Stimulated activated CD8-positive, alpha-beta memory T cell treated with anti-CD3 and anti-CD28 coated beads, Interleukin-12 subunit alpha, Interleukin-12 subunit beta, amount 100 ng/mL, for 24 hours (primary cell): ENCODE measurements around the gene GNE.
"Not testable (repeated sequence)": the region's sequence is repeated elsewhere in the genome, so short reads cannot be mapped to it uniquely, and the experiment has no call there.

Source experiments
- DNase-seq: peaks from one replicate; pipeline ENCODE4 v3.0.0-alpha.2; 2020; ENCODE audit errors: extremely low read depth

Gene GNE, protein sequence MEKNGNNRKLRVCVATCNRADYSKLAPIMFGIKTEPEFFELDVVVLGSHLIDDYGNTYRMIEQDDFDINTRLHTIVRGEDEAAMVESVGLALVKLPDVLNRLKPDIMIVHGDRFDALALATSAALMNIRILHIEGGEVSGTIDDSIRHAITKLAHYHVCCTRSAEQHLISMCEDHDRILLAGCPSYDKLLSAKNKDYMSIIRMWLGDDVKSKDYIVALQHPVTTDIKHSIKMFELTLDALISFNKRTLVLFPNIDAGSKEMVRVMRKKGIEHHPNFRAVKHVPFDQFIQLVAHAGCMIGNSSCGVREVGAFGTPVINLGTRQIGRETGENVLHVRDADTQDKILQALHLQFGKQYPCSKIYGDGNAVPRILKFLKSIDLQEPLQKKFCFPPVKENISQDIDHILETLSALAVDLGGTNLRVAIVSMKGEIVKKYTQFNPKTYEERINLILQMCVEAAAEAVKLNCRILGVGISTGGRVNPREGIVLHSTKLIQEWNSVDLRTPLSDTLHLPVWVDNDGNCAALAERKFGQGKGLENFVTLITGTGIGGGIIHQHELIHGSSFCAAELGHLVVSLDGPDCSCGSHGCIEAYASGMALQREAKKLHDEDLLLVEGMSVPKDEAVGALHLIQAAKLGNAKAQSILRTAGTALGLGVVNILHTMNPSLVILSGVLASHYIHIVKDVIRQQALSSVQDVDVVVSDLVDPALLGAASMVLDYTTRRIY

DNA sequence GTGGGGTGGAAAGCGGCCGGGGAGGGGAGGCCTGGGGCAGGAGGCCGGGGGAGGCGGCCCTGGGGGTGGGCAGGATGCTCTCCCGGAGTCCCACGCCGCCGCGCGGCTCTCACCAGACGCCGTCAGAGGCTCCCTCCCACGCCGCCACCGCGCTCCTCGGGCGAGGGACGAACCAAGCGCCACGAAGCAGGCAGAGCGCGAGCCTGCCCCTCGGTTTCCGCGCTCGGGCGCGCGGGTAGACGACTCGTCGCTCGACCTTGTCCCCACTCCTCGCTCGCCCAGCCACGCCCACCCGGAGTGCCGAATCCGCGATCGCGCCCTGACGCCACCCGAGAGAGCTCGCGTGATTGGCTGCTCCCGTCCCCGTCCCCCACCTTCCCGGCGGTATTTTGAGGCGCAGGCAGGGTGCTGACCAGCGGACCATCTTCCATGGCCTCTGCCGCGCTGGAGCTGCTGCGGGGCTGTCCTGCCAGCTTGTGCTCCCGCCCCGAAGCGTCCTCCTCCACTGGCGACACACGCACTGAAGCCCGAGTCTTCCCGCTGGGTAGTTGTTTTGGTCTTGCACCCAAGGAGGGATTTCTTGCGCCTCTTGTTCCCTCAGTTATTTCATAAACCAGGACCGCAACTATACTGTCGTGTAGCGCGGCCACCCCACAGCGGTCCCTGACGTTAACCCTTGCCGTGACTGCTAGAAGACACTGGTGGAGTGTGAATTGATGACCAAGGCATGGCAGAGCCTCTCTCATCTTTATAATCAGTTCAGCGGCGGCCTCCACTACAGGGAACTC lies at the start of gene GNE:
GNE (minus strand) TSS at position 241 of the 788 bp plus-strand sequence. CDS start 9,093 bp downstream, outside the sequence.
- peak; percentile 98 for DNase-seq

DNA sequence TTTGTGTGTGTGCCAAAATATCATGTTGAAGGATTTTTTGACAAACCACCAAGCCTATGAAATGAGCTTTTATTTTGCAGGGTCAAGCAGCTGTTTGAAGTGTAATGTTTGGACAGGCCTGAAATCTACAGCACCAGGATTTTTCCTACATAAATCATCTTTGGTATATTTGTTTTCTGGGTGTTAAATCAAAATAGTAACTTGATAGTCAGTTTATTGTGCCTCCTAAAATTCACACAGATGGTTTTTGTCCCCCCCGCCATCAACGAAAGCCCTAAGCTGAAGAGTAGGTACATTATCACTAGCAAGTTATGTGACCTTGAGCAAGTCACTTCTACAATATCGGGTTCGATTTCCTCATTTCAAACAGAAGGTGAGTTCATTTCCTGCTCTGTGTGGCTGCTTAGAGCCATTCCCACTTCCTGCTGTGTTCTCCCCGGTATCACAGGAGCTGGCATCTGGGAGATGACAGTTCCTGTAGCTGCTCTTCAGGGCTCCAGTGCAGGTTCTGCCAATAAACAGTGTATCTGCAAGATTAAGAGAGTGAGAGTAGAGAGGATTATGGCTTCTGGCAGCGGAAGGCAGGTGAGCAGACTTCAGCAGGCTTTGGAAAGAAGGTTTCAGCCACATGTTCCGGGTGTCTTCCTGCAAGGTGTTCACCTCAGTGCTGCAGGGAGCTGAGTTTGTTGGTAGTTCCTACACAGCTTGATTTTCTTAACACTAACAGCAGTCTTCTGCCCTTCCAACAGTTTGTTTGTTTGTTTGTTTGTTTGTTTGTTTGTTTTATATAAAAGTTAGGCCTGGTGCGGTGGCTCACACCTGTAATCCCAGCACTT lies 48.4 kb upstream of the GNE start:
- DNase-seq = no peak

DNA sequence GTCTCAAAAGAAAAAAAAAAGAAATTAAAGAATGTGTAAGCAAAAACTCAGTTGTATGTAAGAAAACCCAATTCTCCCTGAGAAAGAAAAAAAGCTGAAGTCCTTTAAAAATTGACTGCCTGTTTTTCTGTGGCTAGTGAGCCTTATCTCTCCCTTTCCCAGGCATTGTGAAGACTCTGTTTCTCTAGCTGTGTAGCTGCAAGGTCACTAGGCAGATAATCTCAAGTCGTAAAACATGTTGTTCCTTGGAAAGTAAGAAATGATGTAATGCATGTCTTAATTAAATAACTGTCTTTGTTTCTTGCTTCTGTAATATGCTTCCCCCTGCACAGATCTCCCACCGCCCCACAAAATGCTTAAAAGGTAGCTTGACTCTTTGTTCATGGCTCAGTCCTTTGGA lies 46.1 kb upstream of the GNE start:
- not testable (repeated sequence) for DNase-seq

DNA sequence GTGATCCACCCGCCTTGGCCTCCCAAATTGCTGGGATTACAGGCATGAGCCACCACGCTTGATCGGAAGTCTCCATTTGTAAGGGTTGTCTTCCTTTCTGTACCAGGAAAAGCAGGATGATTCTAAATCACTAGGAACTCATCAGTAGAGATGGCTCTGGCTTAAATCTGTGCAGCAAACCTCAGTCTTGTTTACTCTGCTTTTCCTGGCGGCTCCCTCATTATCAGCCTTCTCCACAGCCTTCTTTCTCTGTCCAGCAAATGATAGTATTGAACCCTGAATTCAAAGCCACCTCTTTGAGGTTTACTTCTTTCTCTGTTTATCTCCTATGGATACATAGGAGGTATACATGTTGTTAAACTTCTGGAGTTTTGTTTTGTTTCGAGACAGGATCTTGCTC lies 43.0 kb upstream of the GNE start:
- DNase-seq = no peak

DNA sequence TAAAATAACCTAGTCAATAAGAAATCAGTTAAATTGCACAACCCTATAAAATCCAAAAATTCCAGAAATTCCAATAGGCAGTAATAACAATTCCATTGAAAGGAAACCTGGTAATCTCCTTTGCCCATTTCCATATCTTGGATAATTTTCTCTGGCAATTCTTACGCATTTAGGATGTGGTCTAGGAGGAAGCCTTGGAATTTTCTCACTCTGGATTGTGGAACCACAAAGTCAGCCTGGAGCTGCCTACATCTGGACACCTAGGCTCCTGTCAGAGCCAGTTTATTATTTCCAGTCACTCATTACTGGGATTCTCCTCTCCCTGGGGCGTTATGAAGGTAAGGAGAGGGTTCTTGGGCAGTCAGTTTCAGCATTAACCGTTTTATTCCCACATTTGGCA lies 40.3 kb upstream of the GNE start:
- DNase-seq = no peak

DNA sequence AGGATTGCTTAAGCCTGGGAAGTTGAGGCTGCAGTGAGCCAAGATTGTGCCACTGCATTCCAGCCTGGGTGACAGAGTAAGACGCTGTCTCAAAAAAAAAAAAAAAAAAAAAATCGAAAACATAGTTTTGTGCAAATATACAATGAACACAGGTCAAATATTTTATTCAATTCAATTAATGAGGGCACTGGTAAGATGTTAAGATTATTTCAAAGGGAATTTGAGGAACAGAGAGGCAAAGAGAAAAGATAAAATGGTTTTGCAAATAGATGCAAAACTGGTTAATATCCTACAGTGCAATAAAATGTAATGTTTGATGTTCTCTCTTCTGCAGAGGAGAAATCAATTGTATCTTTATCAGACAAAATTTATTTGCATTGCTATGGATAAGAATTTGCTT lies 39.5 kb upstream of the GNE start:
- no peak for DNase-seq

DNA sequence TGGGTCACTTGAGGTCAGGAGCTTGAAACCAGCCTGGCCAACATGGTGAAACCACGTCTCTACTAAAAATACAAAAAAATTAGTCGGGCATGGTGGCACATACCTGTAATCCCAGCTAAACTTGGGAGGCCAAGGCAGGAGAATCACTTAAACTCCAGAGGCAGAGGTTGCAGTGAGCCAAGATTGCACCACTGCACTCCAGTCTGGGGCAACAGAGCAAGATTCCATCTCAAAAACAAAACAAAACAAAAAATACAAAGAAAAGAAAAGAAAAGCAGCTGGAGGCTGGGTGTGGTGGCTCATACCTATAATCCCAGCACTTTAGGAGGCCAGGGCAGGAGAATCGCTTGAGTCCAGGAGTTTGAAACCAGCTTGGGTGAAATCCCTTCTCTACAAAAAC lies 36.7 kb upstream of the GNE start:
- not testable (repeated sequence) for DNase-seq

DNA sequence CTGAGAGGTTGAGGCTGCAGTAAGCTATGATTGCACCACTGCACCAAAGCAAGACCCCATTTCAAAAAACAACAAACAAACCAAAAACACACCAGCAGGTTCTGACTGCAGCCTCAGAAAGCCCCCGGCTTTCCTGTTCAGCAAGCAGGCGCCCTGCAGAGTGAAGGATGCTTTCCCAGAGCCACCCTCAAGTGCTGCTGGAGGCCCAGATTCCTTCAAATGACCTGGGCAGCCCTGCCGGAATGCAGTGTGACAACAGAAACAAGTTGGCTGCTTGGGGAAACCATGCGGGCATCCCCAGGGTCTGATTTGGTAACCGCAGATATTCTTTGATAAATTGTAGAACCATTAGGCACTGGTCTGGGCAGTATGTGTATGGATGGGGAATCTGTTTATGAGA lies 35.7 kb upstream of the GNE start:
- no peak for DNase-seq

DNA sequence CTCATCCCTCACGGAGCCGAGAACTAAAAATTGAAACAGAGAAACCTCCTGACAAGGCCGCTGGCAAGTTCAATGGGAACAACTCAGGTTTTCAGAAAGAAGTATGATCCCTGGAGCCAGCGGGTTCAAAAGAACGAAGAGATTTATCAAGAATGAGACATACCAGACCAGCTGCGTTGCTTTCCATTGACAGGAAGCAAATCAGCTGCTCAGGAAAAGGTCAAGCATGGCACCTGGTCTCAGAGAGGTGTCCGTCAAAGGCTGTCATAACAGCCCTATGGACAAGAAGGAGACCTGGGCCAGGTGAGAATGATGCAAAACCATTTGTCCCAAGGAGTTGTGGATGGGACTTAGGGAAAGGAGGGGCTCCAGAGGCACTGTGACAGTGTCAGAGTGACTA lies 34.9 kb upstream of the GNE start:
- no peak for DNase-seq

DNA sequence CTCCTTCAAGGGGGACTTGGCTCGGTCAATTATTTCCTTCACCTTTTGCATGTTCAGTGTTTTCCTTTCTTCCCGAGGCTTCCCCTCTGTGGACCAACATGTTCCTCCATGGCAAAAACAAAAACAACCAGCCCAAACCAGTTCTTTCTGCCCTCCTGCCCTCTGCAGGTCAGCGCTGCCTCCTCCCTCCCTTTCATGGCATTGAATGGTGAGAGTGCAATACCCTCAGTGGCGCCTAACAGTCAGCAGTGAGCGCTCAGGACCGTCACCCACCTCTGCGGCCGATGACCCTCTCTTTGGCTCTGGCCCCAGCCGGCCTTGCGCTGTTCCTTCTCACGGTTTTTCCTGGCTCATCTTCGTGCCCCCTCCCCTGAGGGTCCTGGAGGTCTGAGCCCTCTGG lies 34.4 kb upstream of the GNE start:
- DNase-seq = no peak

DNA sequence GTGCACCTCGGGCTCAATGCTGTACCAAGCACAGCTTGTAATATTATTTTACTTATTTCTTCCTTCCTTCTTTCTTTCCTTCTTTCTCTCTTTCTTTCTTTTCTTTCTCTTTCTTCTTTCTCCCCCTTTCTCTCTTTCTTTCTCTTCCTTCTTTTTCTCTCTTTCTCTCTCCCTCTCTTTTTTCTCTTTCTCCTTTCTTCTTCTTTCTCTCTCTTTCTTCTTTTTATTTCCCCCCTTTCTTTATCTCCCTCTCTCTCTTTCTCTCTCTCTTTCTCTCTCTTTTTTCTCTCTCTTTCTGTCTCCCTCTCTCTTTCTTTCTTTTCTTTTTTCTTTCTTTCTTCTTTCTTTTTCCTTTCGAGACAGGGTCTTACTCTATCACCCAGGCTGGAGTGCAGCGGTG lies 32.7 kb upstream of the GNE start:
- no peak for DNase-seq

DNA sequence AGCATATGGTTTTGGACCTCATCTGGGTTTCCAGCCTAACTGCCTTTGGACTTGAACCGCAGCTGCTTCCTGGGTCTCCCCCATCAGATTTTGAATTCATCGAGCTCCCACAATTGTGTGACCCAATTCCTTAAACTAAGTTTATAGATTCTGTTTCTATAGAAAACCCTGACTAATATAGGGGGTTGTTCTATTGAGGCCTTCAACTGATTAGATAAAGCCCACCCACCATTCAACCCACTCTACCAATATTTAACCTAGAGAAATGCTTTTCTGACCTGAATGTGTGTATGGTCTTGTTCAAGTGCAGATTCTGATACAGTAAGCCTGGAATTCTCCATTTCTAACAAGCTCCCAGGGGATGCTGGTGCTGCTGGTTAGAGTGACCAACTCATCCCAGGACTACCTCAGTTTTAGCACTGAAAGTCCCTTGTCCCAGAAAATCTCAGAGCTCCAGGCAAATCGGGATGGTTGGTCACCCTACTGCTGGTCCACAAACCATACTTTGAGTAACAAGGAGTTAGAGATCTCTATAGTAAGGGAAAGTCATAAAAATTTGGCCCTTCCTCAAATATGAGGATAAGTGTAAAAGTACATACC lies 31.7 kb upstream of the GNE start:
- DNase-seq = no peak

DNA sequence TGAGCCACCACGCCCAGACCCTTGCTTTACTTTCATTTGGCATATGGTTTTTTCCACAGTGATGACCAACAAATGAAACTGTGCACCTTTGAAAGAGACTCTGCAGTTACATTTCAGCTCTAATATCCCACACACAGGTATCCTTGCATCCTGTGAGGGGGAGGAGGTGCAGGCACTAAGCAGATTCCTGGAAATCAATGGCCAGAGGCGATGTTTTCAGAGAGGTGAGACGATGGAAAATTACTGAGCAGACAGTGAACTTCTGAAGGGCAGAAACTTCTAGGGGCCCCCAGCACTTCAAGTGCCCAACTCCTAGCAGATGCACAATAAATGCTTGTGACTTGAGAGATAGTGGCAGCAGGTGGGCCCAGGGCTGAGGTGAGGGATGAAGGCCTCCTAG lies 29.8 kb upstream of the GNE start:
- DNase-seq = no peak

DNA sequence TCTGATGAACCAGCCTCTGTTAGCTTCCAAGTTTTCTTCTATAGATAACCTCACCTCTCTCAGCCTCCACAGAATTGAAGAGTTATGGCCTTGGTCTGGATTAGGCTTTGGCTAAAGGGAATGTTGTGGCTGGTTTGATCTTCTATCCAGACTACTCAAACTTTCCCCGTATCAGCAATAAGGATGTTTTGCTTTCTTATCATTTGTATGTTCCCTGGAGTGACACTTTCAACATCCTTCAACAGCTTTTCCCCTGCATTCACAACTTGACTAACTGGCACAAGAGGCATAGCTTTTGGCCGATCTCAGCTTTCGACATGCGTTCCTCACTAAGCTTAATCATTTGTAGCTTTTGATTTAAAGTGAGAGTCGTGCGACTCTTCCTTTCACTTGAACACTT lies 28.1 kb upstream of the GNE start:
- no peak for DNase-seq

DNA sequence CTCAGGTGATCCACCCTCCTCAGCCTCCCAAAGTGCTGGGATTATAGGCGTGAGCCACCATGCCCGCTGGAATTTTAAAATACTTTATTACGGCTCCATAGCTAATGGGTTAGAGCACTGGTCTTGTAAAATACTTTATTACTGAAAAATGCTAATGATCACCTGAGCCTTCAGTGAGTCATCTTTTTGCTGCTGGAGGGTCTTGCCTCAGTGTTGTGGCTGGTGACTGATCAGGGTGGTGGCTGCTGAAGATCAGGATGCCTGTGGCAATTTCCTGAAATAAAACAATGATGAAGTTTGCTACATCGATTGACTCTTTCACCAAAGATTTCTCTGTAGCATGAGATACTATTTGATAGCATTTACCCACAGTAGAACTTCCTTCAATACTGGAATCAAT lies 26.0 kb upstream of the GNE start:
- DNase-seq = no peak

DNA sequence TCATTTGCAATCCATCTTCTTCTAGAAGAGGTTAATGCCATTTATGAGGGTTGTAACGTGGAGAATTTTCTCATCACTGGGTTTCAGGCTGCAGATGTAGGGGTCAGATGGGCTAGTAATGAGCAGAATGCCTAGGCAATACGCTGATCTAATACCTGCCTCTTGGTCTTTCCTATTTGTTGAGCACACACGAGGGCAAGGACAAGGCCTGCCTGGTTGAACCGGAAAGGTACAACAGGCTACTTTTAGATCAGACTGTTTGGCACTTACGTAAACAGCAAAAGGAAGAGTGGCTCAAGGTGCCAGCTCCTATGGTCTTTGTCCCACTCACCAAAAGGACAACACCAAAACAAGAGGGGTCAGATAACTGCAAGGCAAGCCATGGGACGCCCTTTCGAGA lies 24.0 kb upstream of the GNE start:
- DNase-seq = no peak

DNA sequence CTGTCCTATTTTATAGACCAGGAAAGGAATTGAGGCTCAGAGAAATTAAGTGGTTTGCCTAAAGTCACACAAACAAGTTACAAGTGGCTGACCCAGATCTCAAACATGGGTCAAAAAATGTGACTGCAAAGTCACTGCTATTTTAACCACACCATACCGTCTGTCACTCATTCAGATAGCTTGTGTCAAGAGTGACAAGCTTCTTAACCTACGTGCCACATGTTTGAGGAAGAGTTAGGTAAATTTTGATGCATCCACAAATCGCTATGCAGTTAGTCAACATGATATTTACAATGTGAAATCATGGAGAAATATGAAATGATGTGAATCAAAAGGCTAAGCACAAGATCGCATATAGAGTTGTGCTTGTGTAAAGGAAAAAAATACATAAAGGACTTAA lies 22.7 kb upstream of the GNE start:
- DNase-seq = no peak

DNA sequence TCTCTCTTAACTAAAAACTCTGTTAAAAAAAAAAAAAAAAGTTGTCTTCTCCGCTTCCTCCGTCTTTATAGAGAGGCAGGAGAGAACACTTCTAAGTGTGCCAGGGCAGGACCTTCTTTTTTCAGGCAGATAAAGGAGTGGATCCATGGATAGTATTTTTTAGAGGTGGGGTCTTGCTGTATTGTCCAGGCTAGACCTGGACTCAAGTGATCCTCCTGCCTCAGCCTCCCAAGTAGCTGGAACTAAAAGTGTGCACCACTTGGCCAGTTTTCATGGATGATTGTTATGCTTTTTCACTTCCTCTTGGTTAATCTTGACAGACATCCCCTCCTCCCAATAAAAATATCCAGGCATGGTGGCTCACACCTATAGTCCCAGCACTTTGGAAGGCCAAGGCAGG lies 20.0 kb upstream of the GNE start:
- no peak for DNase-seq

DNA sequence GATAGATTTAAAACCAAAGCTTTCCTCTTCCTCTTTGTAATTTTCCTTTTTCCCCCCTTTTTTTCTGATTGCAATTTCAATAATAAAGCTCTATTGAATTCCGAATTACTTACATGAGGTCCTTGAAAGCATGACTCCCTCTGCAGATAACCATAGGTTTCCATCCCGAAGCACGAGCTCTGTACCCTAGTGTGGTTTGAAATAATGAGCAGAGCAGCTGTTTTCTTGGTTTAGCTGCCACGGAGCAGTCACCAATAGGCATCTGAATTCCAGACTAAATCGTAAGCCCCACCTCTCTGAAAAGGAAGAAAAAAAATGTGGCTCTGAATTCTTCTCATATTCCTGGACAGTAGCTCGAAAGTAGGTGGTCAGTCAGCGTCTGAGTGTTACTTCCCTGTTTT lies 18.5 kb upstream of the GNE start:
- DNase-seq = no peak

DNA sequence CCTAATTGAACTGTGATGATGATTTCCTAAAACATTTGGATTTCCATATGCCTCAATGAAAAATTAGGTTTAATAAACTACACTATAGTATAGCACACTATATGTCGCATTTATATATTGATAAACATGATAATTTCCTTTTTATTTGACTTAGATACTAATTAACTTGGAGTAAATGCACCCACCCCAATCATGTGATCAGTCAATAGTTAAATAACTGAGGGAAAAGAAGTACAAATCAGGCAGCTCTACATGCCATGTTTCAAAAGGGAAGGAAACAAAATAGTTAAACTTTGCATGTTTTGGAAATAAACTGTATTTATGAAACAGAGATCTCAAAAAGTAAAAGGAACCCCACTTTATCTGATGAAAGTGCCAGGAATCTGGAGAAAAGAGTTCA lies 18.0 kb upstream of the GNE start:
- DNase-seq = no peak

DNA sequence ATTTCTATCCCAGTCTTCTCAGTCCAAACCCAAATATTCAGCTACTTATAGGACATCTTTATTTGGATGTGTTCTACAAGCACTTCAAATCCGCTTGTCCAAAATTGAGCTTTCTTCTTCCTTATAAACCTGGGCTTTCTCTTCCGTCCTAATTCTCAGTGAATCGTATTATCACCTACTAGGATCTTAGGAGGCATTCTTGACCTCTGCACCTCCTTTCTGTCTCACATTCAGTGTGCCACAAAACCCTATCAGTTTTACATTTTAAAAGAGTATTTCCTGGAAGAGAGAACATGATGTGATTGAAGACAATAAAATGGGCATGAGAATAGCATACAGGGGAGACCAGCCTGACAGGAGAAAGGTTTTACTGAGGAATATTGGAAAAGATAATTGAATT lies 16.8 kb upstream of the GNE start:
- no peak for DNase-seq
